ENCODE results near the gene DAND5. TPM values are rescaled to one million over a fixed set of nuclear protein-coding genes. Genes with fewer than 3 reads are reported as not detected.
A peak's percentile ranks its signal among the peaks of the same experiment; 100 is the strongest.

The DAND5 gene
- total and polyA plus RNA-seq, 2 of the 13 experiments (the other 11 are each of a cell fraction or from before 2014, with no cell fraction given): 0.04 TPM; not detected in 1

DNA sequence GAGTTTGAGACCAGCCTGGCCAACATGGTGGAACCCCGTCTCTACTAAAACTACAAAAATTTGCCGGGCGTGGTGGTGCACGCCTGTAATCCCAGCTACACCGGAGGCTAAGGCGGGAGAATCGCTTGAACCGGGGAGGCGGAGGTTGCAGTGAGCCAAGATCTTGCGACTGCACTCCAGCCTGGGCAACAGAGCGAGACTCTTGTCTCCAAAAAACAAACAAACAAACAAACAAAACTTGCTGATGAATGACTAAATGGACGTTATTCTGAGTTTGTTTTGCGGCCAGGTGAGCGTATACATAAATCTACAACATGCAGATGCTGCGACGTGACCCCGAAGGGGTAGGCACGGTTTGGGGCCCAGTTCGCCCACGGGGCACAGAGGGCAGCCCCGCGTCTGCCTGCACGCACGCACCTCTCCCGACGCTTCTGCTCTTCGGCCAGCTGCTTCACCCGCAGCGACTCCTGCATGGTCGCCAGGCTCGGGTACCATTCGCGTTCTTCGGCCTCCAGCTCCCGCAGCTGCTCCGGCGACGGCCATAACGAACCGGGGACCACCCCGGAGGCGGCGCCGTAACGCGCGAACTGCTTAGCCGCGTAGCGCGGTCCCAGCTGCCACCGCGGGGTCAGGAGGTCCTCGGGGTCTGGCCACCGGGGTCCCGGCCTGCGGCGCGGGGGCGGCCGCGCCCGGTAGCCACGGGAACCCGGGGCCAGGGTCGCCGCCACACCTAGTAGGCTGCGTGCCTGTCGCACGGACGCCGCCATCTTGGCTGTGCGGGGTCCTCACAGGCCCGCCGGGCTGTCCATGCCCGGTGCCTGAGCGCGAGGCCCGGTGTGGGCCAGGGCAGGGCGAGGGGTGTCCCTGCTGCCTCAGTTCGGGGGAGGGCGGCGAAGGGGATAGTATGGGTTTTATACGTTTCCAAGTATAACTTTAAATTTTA is 12.7 kb upstream of the DAND5 start, which contains the start of gene GADD45GIP1 (continued):
- TF ChIP-seq IRF9 (CRISPR knock-in tag; IDR thresholded peaks at IDR 0.05; ENCODE audit: borderline replicate concordance): peak; percentile 72; the same call in 1 of the 2 replicates
- TF ChIP-seq ZNF777 (CRISPR knock-in tag; IDR thresholded peaks at IDR 0.05): peak; percentile 56; the same call in 1 of the 2 replicates
- TF ChIP-seq ZBTB7B (CRISPR knock-in tag; IDR thresholded peaks at IDR 0.05): peak; percentile 60; the same call in 1 of the 2 replicates
- TF ChIP-seq ZNF441 (CRISPR knock-in tag; IDR thresholded peaks at IDR 0.05; ENCODE audit: borderline replicate concordance): 0 out of 2 replicates have a peak, but pooled peaks have one; percentile 18
- no peak; the same call in 1 of the 2 replicates for TF ChIP-seq POGK (CRISPR knock-in tag; conservative IDR thresholded peaks at IDR 0.05)
- TF ChIP-seq NFKB2 (CRISPR knock-in tag; IDR thresholded peaks at IDR 0.05; ENCODE audit: borderline replicate concordance): no peak; the same call in 1 of the 2 replicates
- no peak for TF ChIP-seq CERS6 (CRISPR knock-in tag; IDR thresholded peaks at IDR 0.05)
- TF ChIP-seq ZFY (CRISPR knock-in tag; IDR thresholded peaks at IDR 0.05): peak; percentile 91
- no peak for TF ChIP-seq NR2F6 (IDR thresholded peaks at IDR 0.05)
- TF ChIP-seq NR2F6 (CRISPR knock-in tag; IDR thresholded peaks at IDR 0.05): no peak
- no peak for TF ChIP-seq FLYWCH1 (CRISPR knock-in tag; IDR thresholded peaks at IDR 0.05)
- no peak for TF ChIP-seq HOXA5 (CRISPR knock-in tag; IDR thresholded peaks at IDR 0.05)
- no peak for TF ChIP-seq ZNF496 (CRISPR knock-in tag; IDR thresholded peaks at IDR 0.05; ENCODE audit: insufficient replicate concordance)
- TF ChIP-seq PHF20 (CRISPR knock-in tag; IDR thresholded peaks at IDR 0.05): peak; percentile 71; the same call in 1 of the 2 replicates
- TF ChIP-seq ZNF431 (CRISPR knock-in tag; IDR thresholded peaks at IDR 0.05; ENCODE audit: borderline replicate concordance, low read depth): no peak; the same call in 1 of the 2 replicates
- TF ChIP-seq MEF2D (CRISPR knock-in tag; IDR thresholded peaks at IDR 0.05): no peak
- TF ChIP-seq, protein P1, sequence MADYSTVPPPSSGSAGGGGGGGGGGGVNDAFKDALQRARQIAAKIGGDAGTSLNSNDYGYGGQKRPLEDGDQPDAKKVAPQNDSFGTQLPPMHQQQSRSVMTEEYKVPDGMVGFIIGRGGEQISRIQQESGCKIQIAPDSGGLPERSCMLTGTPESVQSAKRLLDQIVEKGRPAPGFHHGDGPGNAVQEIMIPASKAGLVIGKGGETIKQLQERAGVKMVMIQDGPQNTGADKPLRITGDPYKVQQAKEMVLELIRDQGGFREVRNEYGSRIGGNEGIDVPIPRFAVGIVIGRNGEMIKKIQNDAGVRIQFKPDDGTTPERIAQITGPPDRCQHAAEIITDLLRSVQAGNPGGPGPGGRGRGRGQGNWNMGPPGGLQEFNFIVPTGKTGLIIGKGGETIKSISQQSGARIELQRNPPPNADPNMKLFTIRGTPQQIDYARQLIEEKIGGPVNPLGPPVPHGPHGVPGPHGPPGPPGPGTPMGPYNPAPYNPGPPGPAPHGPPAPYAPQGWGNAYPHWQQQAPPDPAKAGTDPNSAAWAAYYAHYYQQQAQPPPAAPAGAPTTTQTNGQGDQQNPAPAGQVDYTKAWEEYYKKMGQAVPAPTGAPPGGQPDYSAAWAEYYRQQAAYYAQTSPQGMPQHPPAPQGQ (CRISPR knock-in tag; IDR thresholded peaks at IDR 0.05; ENCODE audit: borderline replicate concordance): no peak
- peak; percentile 18; the same call in 1 of the 2 replicates for TF ChIP-seq ATF2 (CRISPR knock-in tag; IDR thresholded peaks at IDR 0.05)
- TF ChIP-seq IRF2 (CRISPR knock-in tag; IDR thresholded peaks at IDR 0.05): no peak
- peak; percentile 85 for TF ChIP-seq ZGPAT (CRISPR knock-in tag; IDR thresholded peaks at IDR 0.05)

Data from HepG2 (cell line).